GM19023 (cell line): ENCODE measurements around the gene VPS18.

Experiments
- ATAC-seq: cut with Tn5 transposase; IDR thresholded peaks from one replicate; pipeline ENCODE4 v1.9.1; 2021; ENCODE audit warnings: mild to moderate bottlenecking, moderate library complexity; ENCODE audit not compliant: unreplicated experiment

Gene VPS18

GRCh38 chr15:40952301-40952900, 58.2 kb downstream of the VPS18 start:
- ATAC-seq = no peak

GRCh38 chr15:40952901-40953712, 58.9 kb downstream of the VPS18 start, which contains the start of gene CHAC1:
TSS of gene CHAC1 (plus strand) at chr15:40953471. CDS start at chr15:40953584, 113 bp downstream.
- ATAC-seq = peak; percentile 93
